Tibial nerve (tissue), 4 donors: ENCODE results near the gene LHFPL3. TPM values are rescaled to one million over a fixed set of nuclear protein-coding genes. Genes with fewer than 3 reads are reported as not detected.
A peak's percentile ranks its signal among the peaks of the same experiment; 100 is the strongest.

ENCODE experiments used
- DNase-seq, 2 donors: peaks; one replicate each; pipeline ENCODE4 v3.0.0-alpha.2; 2019; ENCODE audit warnings: low spot score in 2 of 2
- H3K27ac ChIP-seq, 4 donors: fragments of 200-600 bp; sonication (generic) in 3 of 4; one replicate each; pipeline ENCODE4 v1.5.1; 2017 to 2019; ENCODE audit warnings: mild to moderate bottlenecking in 1 of 4
- H3K27me3 ChIP-seq, 2 donors: fragments of 200-600 bp; sonication (generic) in 1 of 2; one replicate each; pipeline versions ENCODE4 v1.5.1 to v1.6.0; 2017 to 2019
- H3K36me3 ChIP-seq, 3 donors: fragments of 200-600 bp; sonication (generic); one replicate each; pipeline ENCODE4 v1.5.1; 2018 to 2019
- H3K4me1 ChIP-seq, 4 donors: fragments of 200-600 bp; sonication (generic) in 3 of 4; one replicate each; pipeline ENCODE4 v1.5.1; 2017 to 2019
- H3K4me3 ChIP-seq, 4 donors: fragments of 200-600 bp; sonication (generic) in 3 of 4; one replicate each; pipeline ENCODE4 v1.5.1; 2017 to 2019; ENCODE audit warnings: mild to moderate bottlenecking in 1 of 4, moderate library complexity in 1 of 4
- H3K9me3 ChIP-seq, 4 donors: fragments of 200-600 bp; sonication (generic) in 3 of 4; one replicate each; pipeline ENCODE4 v1.5.1; 2017 to 2019
- EP300 ChIP-seq, 2 donors: sonication (generic); formaldehyde crosslinking; IDR thresholded peaks; one replicate each; pipeline ENCODE4 v1.6.1; 2017; ENCODE audit warnings: antibody characterized with exemption in 2 of 2, mild to moderate bottlenecking in 1 of 2
- POLR2A ChIP-seq, 2 donors: fragments of 450-650 bp; IDR thresholded peaks; one replicate each; pipeline ENCODE4 v1.6.1; 2017; ENCODE audit warnings: antibody characterized with exemption in 2 of 2, mild to moderate bottlenecking in 2 of 2, moderate library complexity in 2 of 2
- WGBS, 2 donors: methylation state at CpG; one replicate each; pipeline ENCODE4 v1.1.5; 2018; 5-methylcytosine and 5-hydroxymethylcytosine counted together
- total RNA-seq, 4 donors: library from RNA; depleted of rRNA; stranded (reverse); fragments of >200 nt; gene quantifications; one replicate each; pipeline ENCODE4 v1.1.0, GENCODE V29; 2016
- TF ChIP-seq, protein P1 (sequence below), 5 experiments: fragments of 200-600 bp in 3 of 5; fragments of 450-650 bp in 2 of 5; sonication (generic) in 3 of 5; IDR thresholded peaks; one replicate each; pipeline ENCODE4 v1.5.1; 2016 to 2019; ENCODE audit warnings: antibody characterized with exemption in 5 of 5, mild to moderate bottlenecking in 3 of 5, moderate library complexity in 2 of 5

Gene LHFPL3
- total RNA-seq, 4 donors from 2014 or later: not detected

- WGBS, 2 donors: 94 to 99% methylated on average over 6 of the region's 6 CpGs
- no peak for DNase-seq
- no peaks in the 10 kb centered on the region for H3K9me3 ChIP-seq
- no peaks in the 10 kb centered on the region for H3K36me3 ChIP-seq
- H3K4me3 ChIP-seq: no peak overlapping the region
- peaks cover 0 to 13% (median 0%) of the 10 kb centered on the region in 4 donors for H3K4me1 ChIP-seq
- TF ChIP-seq POLR2A (IDR thresholded peaks at IDR 0.05) (no peak), EP300 (IDR thresholded peaks at IDR 0.05) (no peak)
- TF ChIP-seq, protein P1, sequence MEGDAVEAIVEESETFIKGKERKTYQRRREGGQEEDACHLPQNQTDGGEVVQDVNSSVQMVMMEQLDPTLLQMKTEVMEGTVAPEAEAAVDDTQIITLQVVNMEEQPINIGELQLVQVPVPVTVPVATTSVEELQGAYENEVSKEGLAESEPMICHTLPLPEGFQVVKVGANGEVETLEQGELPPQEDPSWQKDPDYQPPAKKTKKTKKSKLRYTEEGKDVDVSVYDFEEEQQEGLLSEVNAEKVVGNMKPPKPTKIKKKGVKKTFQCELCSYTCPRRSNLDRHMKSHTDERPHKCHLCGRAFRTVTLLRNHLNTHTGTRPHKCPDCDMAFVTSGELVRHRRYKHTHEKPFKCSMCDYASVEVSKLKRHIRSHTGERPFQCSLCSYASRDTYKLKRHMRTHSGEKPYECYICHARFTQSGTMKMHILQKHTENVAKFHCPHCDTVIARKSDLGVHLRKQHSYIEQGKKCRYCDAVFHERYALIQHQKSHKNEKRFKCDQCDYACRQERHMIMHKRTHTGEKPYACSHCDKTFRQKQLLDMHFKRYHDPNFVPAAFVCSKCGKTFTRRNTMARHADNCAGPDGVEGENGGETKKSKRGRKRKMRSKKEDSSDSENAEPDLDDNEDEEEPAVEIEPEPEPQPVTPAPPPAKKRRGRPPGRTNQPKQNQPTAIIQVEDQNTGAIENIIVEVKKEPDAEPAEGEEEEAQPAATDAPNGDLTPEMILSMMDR (IDR thresholded peaks at IDR 0.05): no peak
- H3K27ac ChIP-seq: no peak overlapping the region
- no peaks in the 10 kb centered on the region for H3K27me3 ChIP-seq
Measured at GRCh38 chr7:104928721-104929400, 600.5 kb downstream of the LHFPL3 start.

DNA sequence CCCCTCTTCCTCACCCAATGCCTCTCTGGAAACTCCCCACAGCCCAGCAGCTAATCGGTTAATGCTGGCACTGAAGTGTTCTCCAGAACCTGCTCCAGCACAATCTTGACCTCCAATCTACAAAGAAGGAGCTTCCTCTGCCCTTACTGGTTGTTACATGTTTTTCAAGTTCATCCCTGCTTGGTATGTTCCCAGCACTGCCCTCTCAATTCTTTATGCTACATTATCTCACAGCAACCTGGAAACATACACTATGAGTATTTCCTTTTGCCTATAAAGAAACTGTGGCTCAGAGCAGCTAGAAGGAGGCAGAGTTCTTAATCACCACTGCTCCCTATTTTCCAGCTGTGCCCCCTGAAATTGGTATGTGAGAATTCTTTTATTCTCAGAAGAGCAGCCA, 601.5 kb downstream of the LHFPL3 start:
- WGBS, 2 donors: 85 to 93% methylated on average over 1 of the region's 1 CpG
- Histone ChIP-seq H3K27ac (no peak overlapping the region), H3K36me3 (no peaks in the 10 kb centered on the region), H3K27me3 (no peaks in the 10 kb centered on the region), H3K4me3 (no peak overlapping the region), H3K9me3 (no peaks in the 10 kb centered on the region), H3K4me1 (peaks cover 0 to 13% (median 0%) of the 10 kb centered on the region in 4 donors)
- TF ChIP-seq, protein P1 (IDR thresholded peaks at IDR 0.05): no peak
- TF ChIP-seq POLR2A (IDR thresholded peaks at IDR 0.05): no peak
- no peak for TF ChIP-seq EP300 (IDR thresholded peaks at IDR 0.05)
- DNase-seq: no peak

GRCh38 chr7:104931181-104931781, 602.9 kb downstream of the LHFPL3 start:
- Histone ChIP-seq H3K27me3 (no peaks in the 10 kb centered on the region), H3K36me3 (no peaks in the 10 kb centered on the region), H3K4me1 (peaks cover 0 to 13% (median 0%) of the 10 kb centered on the region in 4 donors), H3K4me3 (no peak overlapping the region), H3K9me3 (no peaks in the 10 kb centered on the region), H3K27ac (no peak overlapping the region)
- 41 to 49% methylated on average over 5 of the region's 5 CpGs for WGBS, 2 donors
- DNase-seq: no peak
- TF ChIP-seq EP300 (IDR thresholded peaks at IDR 0.05): no peak

DNA sequence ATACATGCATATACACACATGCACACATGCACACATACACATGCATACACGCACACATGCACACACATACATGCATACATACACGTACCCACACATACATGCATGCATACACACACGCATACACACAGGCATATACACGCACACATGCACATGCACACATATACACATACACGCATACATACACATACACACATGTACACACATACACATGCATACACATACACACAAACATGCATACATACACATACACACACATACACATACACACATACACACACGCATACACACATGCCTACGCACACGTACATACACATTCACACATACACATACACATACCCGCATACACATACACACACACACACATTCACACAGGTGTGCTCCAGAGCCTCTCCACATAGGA, 604.6 kb downstream of the LHFPL3 start:
- Histone ChIP-seq H3K36me3 (no peaks in the 10 kb centered on the region), H3K4me1 (peaks cover 0 to 8% (median 0%) of the 10 kb centered on the region in 4 donors), H3K9me3 (no peaks in the 10 kb centered on the region), H3K27ac (no peak overlapping the region), H3K4me3 (no peak overlapping the region), H3K27me3 (no peaks in the 10 kb centered on the region)
- DNase-seq: no peak
- 95 to 97% methylated on average over 9 of the region's 9 CpGs for WGBS, 2 donors
- TF ChIP-seq POLR2A (IDR thresholded peaks at IDR 0.05): no peak
- TF ChIP-seq, protein P1 (IDR thresholded peaks at IDR 0.05): no peak

DNA sequence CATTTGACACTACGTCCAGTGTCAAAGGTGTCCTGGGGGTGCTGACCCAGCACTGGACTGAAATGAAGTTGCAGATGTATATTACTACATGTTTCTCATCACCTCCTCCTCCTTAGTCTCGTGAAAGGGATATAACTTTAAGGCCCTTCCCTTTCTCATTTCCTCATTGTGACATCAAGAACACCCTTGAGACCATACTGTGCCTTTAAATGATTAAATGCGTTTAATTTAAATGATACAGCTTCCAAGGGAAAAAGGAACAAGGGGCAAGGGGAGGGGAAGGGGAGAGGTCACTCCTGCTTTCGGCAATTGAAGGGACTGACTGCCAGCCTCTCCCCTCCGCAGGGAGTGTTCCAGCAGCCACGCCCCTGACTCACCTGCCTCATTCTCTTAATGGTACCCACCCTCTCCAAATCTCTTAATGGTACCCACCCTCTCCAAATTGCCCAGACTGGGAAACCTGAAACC, 605.2 kb downstream of the LHFPL3 start:
- H3K27ac ChIP-seq: no peak overlapping the region
- WGBS, 2 donors: 47 to 65% methylated on average over 6 of the region's 6 CpGs
- H3K36me3 ChIP-seq: no peaks in the 10 kb centered on the region
- H3K27me3 ChIP-seq: no peaks in the 10 kb centered on the region
- no peak overlapping the region for H3K4me3 ChIP-seq
- TF ChIP-seq EP300 (IDR thresholded peaks at IDR 0.05) (peak in 1 of 2 donors; percentile 14), POLR2A (IDR thresholded peaks at IDR 0.05) (no peak)
- TF ChIP-seq, protein P1 (IDR thresholded peaks at IDR 0.05): no peak
- H3K4me1 ChIP-seq: peaks cover 0 to 8% (median 0%) of the 10 kb centered on the region in 4 donors
- DNase-seq: no peak
- no peaks in the 10 kb centered on the region for H3K9me3 ChIP-seq
